ENCODE results near the gene GANAB. TPM values are rescaled to one million over a fixed set of nuclear protein-coding genes. Genes with fewer than 3 reads are reported as not detected.
A peak's percentile ranks its signal among the peaks of the same experiment; 100 is the strongest.

Gene GANAB
- polyA plus RNA-seq, 3 donors, result 99.7 to 116 (median 109) TPM

DNA sequence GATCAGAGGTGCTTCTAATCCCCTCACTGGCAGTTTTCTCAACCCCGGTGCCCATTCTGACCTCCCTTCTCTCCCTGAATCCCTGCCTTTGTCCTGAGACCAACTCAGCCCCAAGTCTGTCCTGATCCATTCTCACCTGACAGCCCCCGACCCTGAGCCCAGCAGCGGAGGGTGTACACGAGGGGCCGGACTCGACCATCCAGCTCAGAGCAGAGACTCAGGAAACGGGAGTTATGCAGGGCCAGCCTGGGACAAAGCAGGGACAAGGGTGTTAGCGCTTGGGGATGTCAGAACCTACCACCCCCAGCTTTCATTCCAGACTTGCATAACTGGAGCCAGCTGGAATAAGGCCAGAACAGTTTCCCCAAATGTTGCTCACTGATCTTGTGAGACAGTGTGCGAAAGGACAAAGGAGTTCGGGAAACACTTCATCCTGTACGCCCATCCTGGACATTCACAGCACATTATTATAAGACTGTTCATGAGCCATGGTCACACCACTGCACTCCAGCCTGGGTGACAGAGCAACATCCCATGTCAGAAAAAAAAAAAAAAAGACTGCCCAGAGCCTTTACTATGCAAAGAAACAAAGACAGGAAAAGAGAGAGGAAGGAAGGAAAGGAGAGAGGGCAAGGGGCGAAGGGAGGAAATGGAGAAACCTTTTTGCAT lies 69.2 kb downstream of the GANAB start:
- no peak for DNase-seq
- no peaks in the 10 kb centered on the region for H3K27me3 Mint-ChIP-seq (ENCODE audit: low read depth in 3 of 3)
- Histone ChIP-seq H3K4me1 (ENCODE audit: control insufficient read depth in 1 of 2, insufficient read depth in 2 of 2, low read length in 2 of 2) (peaks cover 22 to 27% of the 10 kb centered on the region in 2 donors), H3K9ac (ENCODE audit: insufficient read depth, low read length, poor library complexity, severe bottlenecking) (no peak overlapping the region), H3K4me3 (replicated peaks in 1 of 3; ENCODE audit: low read depth in 2 of 3, low read length in 3 of 3) (no peak overlapping the region), H2AFZ (ENCODE audit: insufficient read depth, low read depth, low read length, poor library complexity, severe bottlenecking) (no peak overlapping the region), H3K36me3 (replicated peaks in 1 of 2; ENCODE audit: control insufficient read depth in 1 of 2, insufficient read depth in 2 of 2, low read length in 2 of 2) (peaks cover 41 to 61% of the 10 kb centered on the region in 2 donors), H3K4me2 (replicated peaks; ENCODE audit: extremely low read depth, low read length, poor library complexity, severe bottlenecking) (no peak overlapping the region), H3K79me2 (ENCODE audit: insufficient read depth, low read length) (peaks cover 36% of the 10 kb centered on the region), H3K27me3 (ENCODE audit: control insufficient read depth in 2 of 2, insufficient read depth in 2 of 2, low read length in 2 of 2) (no peaks in the 10 kb centered on the region), H4K20me1 (ENCODE audit: insufficient read depth, low read length) (peaks cover 9% of the 10 kb centered on the region), H3K9me3 (replicated peaks in 1 of 2; ENCODE audit: control insufficient read depth in 1 of 2, insufficient read depth in 1 of 2, low read length in 2 of 2) (no peaks in the 10 kb centered on the region), H3K27ac (ENCODE audit: low read depth in 1 of 2, low read length in 2 of 2) (no peak overlapping the region)
- H3K36me3 Mint-ChIP-seq, result peaks cover 39 to 61% of the 10 kb centered on the region in 2 donors
- TF ChIP-seq, protein P1, sequence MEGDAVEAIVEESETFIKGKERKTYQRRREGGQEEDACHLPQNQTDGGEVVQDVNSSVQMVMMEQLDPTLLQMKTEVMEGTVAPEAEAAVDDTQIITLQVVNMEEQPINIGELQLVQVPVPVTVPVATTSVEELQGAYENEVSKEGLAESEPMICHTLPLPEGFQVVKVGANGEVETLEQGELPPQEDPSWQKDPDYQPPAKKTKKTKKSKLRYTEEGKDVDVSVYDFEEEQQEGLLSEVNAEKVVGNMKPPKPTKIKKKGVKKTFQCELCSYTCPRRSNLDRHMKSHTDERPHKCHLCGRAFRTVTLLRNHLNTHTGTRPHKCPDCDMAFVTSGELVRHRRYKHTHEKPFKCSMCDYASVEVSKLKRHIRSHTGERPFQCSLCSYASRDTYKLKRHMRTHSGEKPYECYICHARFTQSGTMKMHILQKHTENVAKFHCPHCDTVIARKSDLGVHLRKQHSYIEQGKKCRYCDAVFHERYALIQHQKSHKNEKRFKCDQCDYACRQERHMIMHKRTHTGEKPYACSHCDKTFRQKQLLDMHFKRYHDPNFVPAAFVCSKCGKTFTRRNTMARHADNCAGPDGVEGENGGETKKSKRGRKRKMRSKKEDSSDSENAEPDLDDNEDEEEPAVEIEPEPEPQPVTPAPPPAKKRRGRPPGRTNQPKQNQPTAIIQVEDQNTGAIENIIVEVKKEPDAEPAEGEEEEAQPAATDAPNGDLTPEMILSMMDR (IDR thresholded peaks at IDR 0.05), result no peak
- H3K4me1 Mint-ChIP-seq, result peaks cover 29% of the 10 kb centered on the region
- intact Hi-C loops (cut with micrococcal nuclease), result no loop called here
- peaks cover 0 to 2% (median 0%) of the 10 kb centered on the region in 7 donors for H3K9me3 Mint-ChIP-seq
- 95% methylated on average over 9 of the region's 12 CpGs for WGBS (ENCODE audit: insufficient coverage)
- peak overlapping the region in 2 of 7 donors; percentile 66 to 69 for H3K27ac Mint-ChIP-seq
- no peak overlapping the region for H3K4me3 Mint-ChIP-seq

DNA sequence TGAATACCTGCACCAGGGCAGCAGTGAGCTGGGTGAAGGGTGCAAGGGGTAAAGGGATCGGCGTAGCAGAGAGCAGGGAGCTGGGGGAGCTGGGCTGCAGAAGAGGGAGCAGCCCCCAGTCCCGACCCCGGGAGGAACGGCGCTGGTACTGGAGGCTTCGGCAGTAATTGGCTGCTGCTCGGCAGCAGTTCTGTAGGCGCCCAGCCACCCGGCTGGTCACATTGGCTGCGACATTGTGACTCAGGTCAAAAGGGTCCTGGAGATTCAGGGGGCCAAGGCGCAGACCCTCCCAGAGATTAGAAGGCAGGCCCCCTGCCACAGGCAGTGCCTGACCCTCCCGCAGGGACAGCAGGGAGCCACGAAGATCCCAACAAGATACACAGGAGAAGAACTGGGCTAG lies 70.6 kb downstream of the GANAB start:
- Histone ChIP-seq H3K36me3 (replicated peaks in 1 of 2; ENCODE audit: control insufficient read depth in 1 of 2, insufficient read depth in 2 of 2, low read length in 2 of 2) (peaks cover 44 to 61% of the 10 kb centered on the region in 2 donors), H3K27me3 (ENCODE audit: control insufficient read depth in 2 of 2, insufficient read depth in 2 of 2, low read length in 2 of 2) (no peaks in the 10 kb centered on the region), H4K20me1 (ENCODE audit: insufficient read depth, low read length) (peaks cover 22% of the 10 kb centered on the region), H3K27ac (ENCODE audit: low read depth in 1 of 2, low read length in 2 of 2) (no peak overlapping the region), H3K9me3 (replicated peaks in 1 of 2; ENCODE audit: control insufficient read depth in 1 of 2, insufficient read depth in 1 of 2, low read length in 2 of 2) (no peaks in the 10 kb centered on the region), H3K4me3 (replicated peaks in 1 of 3; ENCODE audit: low read depth in 2 of 3, low read length in 3 of 3) (no peak overlapping the region), H3K9ac (ENCODE audit: insufficient read depth, low read length, poor library complexity, severe bottlenecking) (no peak overlapping the region), H3K4me2 (replicated peaks; ENCODE audit: extremely low read depth, low read length, poor library complexity, severe bottlenecking) (no peak overlapping the region), H2AFZ (ENCODE audit: insufficient read depth, low read depth, low read length, poor library complexity, severe bottlenecking) (no peak overlapping the region), H3K79me2 (ENCODE audit: insufficient read depth, low read length) (peaks cover 49% of the 10 kb centered on the region), H3K4me1 (ENCODE audit: control insufficient read depth in 1 of 2, insufficient read depth in 2 of 2, low read length in 2 of 2) (peaks cover 22 to 29% of the 10 kb centered on the region in 2 donors)
- Mint-ChIP-seq H3K27ac (peak overlapping the region in 2 of 7 donors; percentile 13 to 21), H3K4me1 (peaks cover 41% of the 10 kb centered on the region), H3K4me3 (no peak overlapping the region), H3K9me3 (peaks cover 0 to 2% (median 0%) of the 10 kb centered on the region in 7 donors), H3K27me3 (ENCODE audit: low read depth in 3 of 3) (peaks cover 0 to 2% (median 0%) of the 10 kb centered on the region in 3 donors), H3K36me3 (peaks cover 42 to 61% of the 10 kb centered on the region in 2 donors)
- DNase-seq, result no peak
- WGBS (ENCODE audit: insufficient coverage), result 97% methylated on average over 12 of the region's 14 CpGs
- intact Hi-C loops (cut with micrococcal nuclease), result loop anchor here (2.0 kb wide), 1 partner anchor 15 kb away; the partner anchor contains the start of gene TUT1 (in 2 of the 2)
- TF ChIP-seq, protein P1 (IDR thresholded peaks at IDR 0.05), result no peak
